GM13977 (cell line): ENCODE data around the gene SLC7A1.

Source experiments
- DNase-seq: peaks from one replicate; pipeline ENCODE4 v3.0.0; 2012; ENCODE audit warnings: low spot score
- CTCF ChIP-seq: IDR thresholded peaks from 2 replicates; pipeline ENCODE4 v1.5.1; 2012; ENCODE audit warnings: mild to moderate bottlenecking, control low read depth; ENCODE audit not compliant: insufficient read depth; ENCODE audit errors: extremely low read depth, missing control alignments
- in situ Hi-C: fragments of 300-500 bp; cut with MboI; formaldehyde crosslinking; loops from one replicate; pipeline ENCODE4 v1.12.0; 2022; ENCODE audit warnings: low sequenced_read_pairs, low pct_unique_long_range_greater_than_20kb, mixed read lengths, inconsistent platforms; ENCODE audit not compliant: unreplicated experiment

Gene SLC7A1

GRCh38 chr13:29571876-29572570 lies 23.5 kb downstream of the SLC7A1 start:
- no peak for TF ChIP-seq CTCF
- in situ Hi-C loops: no loop called here
- no peak for DNase-seq

- no peak for DNase-seq
- TF ChIP-seq CTCF: no peak
- in situ Hi-C loops: no loop called here
Observed at GRCh38 chr13:29570051-29570654, 25.3 kb downstream of the SLC7A1 start.

DNA sequence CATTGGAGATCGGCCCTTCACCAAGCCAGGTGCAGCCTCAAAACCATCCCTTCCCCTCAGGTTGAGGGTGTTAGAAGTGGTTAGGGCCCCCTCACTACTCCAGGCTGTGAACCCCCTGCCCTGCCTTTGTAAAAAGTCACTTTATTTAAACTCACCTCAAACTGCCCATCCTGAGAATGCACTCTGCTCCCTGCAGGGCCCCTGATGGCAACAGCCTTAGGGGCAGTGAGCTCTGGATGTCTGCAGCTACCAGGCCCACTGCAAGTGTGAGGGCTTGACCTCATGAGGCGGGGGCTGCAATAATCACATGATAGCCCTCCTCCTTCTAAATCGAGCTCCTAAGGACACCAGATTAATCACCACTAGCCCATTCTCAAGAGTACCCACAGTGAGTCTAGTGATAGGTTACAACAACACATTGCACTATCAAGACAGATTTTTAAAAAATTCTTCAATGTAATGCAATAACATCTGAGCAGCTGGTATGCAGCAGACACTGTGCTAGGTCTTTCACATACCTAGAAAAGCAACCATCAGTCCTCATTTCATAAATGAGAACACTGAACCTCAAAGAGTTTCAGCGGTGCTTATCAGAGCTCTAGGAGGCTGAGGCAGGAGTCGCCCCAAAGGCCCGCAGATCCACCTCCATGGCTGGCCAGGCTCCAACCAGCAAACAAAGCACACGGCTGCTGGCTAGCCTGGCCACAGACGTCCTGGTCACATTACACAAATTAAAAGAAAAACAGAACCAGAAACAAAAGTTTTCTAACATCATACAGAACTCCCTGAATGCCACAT lies 26.0 kb downstream of the SLC7A1 start:
- no peak for DNase-seq
- TF ChIP-seq CTCF: no peak
- in situ Hi-C loops: no loop called here

DNA sequence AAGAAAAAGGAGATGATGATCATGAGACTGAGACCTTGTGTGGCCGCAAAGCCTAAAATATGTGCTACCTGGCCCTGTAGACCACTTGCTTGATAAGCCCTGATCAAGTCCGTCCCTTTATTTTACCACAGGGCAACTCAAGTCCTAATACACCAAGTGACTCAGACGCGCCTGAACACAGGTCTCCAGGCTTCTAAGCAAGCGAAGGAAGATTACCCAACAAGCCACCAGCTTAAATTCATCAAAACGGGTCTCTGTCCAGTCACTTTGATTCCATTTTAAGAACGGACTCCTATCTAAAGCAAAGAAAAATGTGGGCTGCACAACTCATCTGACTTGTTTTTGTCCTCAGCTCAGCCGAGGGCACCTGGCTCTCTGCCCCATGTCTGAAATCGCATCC lies 26.8 kb downstream of the SLC7A1 start:
- no peak for DNase-seq
- in situ Hi-C loops: no loop called here
- TF ChIP-seq CTCF: no peak

GRCh38 chr13:29567411-29567810 lies 28.1 kb downstream of the SLC7A1 start:
- TF ChIP-seq CTCF: no peak
- no peak for DNase-seq

DNA sequence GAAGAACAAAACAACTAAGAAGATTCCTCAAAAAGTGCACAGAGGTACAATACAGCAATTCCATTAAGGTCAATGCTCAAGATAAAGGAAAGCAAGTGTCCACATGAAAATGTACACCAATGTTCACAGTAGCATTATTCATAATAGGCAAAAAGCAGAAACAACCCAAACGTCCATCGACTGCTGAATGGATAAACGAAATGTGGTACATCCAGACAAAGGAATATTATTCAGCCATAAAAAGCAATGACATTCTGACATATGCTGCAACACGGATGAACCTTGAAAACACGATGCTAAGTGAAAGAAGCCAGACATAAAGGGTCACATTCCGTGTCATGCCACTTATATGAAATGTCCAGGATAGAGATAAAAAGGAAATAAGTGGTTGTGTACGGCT lies 29.3 kb downstream of the SLC7A1 start:
- DNase-seq: no peak
- no peak for TF ChIP-seq CTCF
- in situ Hi-C loops: no loop called here

More at GRCh38 chr13:29567411-29567810, 28.1 kb downstream of the SLC7A1 start:
- in situ Hi-C loops: no loop called here
